NCI-H128 (cell line): Measurements from ENCODE around the gene TRAPPC5.

Experiments used
- DNase-seq: peaks from one replicate; lab custom pipeline; 2025; ENCODE audit not compliant: unreplicated experiment; lab: John Stamatoyannopoulos, UW

The TRAPPC5 gene

DNA sequence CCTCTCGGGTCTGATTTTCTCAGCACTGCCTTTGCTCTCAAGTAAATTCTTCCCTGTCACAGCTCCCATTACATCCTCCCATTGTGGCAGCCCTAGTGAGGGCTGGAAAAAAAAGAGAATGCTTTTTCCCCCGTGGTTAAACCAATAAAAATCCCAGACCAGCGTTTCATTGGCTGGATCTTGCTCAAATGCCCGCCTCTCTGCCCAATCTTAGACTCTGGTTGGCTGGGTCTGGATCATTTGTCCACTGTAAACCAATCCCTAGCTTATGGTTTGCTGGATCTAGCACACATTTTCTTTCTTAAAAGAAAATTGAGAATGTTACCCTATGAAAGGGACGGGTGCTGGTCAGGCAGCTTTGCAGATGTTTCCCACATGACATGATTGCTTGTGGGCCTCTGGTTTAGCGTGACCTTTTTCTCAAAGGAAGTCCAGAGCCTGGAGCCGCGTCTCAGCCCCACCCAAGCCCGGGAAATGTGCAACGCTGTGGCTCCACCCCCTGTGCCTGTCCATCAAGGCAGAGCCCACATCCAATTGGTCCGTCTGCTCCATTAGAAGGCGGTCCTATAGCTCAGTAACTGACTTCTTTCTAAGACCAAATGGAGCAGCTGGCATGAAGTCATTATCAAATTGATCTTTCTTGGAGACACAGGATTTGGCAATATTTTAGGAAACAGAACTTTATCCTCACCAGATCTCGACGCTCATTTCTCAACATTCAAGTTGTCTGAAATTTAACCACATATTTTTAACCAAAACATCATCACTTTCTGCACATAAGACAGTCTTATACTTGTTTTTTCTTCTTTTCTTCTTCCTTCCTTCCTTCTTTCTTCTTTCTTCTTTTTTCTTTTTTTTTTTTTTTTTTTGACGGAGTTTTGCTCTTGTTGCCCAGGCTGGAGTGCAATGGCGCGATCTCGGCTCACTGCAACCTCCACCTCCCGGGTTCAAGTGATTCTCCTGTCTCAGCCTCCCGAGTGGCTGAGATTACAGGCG lies 6.3 kb upstream of the TRAPPC5 start:
- DNase-seq, result no peak

DNA sequence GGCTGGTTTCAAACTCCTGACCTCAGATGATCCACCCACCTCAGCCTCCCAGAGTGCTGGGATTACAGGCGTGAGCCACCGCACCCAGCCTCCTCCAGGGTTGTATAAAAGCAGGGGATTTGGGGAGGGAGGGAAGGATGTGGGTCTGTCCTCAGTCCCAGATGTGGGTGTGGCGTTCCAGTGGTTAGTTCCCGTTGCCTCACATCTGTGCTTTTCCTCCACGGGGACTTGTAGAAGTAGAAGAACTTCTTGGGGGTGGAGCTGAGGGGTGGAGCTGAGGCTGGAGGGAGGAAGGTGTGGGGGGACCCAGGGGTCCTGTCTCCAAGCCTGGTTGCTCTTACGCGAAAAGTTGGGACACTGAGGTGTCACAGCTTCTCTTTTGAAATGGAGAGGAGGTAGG lies 4.3 kb upstream of the TRAPPC5 start:
- DNase-seq, result no peak

DNA sequence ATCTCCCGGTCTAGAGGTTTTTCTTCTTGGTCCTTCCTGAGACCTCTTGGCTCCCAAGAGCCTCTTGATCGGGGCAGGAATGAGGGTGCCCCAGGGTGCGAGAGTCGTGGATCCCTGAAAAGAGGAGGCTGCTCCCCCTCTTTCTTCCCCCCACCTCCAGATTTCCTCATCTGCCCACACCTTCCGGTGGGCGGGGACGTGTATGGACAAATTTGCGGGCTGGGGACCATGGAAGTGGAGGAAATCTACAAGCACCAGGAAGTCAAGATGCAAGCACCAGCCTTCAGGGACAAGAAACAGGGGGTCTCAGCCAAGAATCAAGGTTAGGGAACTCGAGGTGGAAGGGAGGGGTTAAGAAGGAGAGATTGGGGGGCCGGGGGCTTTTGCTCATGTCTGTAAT lies 3.8 kb upstream of the TRAPPC5 start, which contains the start of gene MCEMP1:
Gene MCEMP1 (plus strand): TSS at position 237 of the 400 bp plus-strand sequence. CDS start 31 bp downstream, at position 268.
- DNase-seq, result no peak

DNA sequence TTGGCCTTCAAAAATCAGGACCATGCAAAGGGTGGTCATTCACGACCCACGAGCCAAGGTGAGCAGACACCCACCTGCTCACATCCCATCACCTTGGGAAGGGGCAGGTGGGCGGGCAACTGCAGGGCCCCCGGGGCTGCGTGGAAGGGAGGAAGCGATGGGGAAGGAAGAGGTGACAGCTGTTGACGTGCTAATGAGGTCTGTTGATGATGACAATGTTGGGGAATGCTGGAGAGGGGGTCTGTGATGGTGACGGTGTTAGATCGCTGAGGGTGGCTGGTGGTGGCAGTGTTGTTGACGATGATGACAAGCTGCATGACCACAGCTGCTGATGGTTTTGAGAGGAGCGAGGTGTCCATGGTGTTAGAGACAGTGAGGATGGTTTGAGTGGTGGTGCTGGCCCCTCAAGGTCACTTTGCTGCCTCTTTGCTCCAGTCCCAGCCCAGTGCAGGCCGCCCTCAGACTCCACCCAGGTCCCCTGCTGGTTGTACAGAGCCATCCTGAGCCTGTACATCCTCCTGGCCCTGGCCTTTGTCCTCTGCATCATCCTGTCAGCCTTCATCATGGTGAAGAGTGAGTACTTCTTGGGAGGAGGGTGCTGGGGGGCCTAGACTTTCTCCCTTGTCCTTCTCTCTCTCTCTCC lies 2.8 kb upstream of the TRAPPC5 start:
- no peak for DNase-seq

DNA sequence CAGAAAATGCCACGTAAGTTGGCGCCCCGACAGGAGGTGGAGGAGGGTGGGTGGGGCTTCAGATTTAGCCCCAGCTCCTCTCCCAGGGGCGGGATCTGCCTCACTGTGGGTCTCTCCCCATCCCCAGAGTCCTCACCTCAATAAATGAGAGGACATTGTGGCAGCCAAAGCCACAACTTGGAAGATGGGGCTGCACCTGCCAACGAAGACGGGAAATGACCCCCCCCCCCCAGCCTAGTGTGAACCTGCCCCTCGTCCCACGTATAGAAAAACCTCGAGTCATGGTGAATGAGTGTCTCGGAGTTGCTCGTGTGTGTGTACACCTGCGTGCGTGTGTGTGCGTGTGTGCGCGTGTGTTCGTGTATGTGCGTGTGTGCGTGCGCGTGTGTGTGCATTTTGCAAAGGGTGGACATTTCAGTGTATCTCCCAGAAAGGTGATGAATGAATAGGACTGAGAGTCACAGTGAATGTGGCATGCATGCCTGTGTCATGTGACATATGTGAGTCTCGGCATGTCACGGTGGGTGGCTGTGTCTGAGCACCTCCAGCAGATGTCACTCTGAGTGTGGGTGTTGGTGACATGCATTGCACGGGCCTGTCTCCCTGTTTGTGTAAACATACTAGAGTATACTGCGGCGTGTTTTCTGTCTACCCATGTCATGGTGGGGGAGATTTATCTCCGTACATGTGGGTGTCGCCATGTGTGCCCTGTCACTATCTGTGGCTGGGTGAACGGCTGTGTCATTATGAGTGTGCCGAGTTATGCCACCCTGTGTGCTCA lies 1.5 kb upstream of the TRAPPC5 start:
- no peak for DNase-seq

DNA sequence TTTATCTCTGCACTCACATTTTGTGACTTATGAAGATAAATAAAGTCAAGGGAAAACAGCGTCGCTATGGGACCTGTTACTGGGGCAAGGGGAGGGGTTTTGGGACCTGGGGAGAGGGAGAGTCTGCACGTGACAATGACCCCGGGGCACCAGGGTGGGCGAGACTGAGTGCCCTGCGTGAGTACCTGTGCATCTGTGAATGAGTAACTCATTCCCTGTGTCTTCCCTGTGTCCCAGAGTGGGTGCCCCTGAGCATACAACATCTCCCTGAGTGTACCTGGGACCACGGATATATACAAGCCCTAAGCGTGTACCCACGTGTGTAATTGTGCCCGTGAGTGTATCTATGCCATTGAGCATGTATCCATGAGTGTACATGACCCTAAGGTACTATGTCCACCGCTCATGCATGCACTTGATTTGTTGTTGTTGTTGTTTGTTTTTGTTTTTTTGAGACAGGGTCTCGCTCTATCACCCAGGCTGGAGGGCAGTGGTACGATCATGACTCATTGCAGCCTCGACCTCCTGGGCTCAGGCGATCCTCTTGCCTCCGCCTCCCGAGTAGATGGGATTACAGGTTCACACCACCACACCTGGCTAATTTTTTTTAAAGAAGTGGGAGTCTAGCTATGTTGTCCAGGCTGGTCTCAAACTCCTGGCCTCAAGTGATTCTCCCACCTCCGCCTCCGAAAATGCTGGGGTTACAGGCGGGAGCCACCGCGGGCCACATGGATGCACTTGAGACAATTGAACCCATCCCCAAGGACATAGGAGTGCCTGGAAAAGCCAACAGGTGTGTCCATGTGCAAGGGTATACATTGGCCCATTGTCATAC lies 645 bp upstream of the TRAPPC5 start:
- no peak for DNase-seq

DNA sequence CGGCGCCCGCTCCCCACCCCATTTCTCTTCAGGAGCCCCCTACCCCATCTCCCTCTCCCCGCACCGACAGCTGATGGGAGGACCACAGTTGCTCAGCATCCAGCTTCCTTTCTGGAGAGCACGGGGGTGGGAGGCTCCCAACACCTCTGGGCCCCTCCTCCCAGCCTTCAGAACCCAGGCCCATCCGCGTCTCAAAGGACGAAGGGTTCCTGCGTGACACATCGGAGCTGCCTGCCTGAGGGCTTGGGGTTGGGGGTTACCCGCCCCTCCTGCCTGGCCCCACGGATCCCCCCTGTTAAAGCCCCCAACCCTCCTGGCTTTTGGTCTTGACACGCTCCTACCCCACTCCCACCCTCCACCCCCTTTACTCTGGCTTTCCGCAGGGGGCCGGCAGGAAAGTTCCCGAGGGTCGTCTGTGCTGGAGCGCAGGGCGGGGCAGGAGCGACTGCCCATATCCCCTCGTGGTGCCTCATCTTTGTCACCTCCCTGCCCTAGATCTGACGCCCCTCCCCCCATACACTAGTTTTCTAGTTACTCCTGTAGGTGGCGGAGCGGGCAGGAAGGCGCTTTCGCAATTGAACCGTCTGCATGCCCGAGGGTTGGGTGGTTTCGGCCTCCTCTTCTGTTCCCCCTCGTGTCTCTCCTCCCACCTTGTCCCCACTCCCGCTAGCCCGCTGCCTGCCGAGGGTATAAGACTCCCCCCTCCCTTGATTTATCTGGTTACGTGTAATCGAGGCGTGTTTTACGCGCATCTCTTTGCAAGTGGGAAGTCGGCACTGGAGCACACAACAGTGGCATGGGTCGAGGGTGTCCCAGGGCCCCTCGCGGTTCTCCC lies 924 bp downstream of the TRAPPC5 start:
- no peak for DNase-seq

DNA sequence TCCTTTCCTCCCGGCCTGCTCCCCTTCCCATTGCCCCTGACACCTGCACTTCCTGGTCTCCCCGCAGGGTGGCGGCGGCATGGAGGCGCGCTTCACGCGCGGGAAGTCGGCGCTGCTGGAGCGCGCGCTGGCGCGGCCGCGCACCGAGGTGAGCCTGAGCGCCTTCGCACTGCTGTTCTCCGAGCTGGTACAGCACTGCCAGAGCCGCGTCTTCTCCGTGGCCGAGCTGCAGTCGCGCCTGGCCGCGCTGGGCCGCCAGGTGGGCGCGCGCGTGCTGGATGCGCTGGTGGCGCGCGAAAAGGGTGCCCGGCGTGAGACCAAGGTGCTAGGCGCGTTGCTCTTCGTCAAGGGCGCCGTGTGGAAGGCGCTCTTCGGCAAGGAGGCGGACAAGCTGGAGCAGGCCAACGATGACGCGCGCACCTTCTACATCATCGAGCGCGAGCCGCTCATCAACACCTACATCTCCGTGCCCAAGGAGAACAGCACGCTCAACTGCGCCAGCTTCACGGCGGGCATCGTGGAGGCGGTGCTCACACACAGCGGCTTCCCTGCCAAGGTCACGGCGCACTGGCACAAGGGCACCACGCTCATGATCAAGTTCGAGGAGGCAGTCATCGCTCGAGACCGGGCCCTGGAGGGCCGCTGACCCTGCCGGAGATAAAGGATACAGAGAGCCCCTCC lies 1.7 kb downstream of the TRAPPC5 start:
- no peak for DNase-seq

DNA sequence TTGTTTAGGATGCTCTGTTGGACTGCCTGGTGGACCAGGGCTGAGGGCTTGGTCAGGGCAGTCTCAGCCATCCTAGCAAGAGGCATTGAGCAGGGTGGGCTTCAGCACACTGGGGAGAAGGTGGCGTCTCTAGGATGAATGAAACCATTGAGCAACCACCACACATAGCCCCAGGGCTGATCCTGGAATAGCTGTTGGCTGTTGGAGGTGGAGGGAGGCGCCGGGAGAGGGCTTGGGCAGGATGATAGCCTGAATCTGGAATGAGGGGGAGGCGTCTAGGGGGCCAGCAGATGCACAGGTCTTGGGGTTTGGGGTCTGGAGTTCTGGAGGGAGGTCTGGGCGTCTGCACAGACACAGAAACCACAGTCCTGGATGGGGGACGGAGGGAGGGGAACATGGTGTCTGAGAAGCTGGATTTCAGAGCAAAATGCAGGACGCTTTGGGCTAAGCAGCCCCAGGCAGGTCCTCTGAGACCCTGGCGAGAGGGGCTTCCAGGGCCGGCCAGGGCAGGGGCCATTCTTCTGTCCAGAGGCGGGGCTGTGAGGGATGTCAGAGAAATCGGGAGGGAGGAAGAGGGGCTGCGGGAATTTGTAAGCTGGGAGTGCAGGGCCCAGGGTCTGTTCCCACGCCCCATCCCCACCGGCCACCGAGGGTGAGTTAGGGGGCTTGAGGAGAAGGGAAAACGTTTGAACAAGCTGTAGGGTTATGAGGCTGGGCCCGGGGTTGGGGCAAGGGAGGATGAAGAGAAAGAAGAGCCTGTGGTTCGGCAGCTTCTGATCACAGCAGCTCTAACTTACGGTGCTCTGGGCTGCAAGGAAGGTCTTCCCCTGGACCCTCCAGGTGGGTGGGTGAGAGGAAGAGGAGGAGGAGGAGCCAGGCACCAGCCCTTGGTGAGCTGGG lies 5.2 kb downstream of the TRAPPC5 start:
- DNase-seq, result no peak

DNA sequence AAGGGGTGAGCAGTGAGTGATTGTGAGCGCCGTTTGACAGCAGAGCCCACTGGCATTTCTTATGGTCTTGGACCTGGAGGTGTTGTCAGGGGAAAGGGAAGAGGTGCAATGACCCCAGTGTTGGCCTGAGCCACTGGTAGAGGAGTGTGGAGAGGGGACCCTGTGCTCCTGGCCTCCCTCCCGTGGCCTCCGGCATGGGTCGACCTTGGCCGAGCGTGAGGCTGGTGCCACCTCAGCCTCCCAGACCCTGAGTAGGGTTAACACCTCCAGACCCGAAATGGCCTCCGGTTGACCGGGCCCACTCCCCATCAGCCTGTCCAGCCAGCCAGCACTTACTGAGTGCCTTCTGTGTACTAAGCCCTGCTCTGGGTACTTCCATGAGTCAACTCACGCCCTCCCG lies 6.5 kb downstream of the TRAPPC5 start:
- DNase-seq, result no peak

DNA sequence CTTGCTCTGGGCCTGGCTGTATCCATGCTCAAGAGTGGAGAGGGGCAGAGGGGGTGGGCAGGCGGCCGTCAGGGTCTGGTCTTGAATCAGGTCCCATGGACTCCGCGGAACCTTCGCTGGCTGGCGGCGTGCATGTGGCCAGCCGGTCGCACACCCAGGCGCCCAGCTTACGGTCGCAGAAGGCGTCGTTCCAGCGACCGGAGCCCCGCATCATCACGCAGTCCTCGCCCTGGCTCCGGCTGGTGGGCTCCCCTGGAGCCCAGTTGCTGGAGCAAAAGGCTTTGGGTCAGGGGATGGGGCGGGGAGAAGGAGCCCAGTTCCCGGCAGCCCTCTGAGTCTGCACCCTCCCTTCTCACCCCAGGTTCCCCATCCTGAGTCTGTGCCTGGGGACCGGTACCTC lies 8.5 kb downstream of the TRAPPC5 start:
- no peak for DNase-seq

DNA sequence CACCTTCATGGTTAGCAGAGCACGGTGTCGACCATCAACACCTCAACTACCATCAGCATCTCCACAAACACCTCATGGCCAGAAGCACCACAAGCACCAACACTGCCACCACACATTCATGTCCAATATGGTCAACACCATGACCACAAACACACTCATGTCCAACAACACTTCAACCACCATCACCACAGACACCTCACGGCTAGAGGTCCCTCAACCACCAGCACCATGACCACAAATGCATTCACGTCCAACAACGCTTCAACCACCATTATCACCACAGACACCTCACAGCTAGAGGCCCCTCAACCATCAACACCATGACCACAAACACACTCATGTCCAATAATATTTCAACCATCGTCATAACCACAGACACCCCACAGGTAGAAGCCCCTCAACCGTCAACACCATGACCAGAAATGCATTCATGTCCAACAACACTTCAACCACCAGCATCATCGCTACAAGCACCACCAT lies 10.2 kb downstream of the TRAPPC5 start:
- DNase-seq, result no peak

DNA sequence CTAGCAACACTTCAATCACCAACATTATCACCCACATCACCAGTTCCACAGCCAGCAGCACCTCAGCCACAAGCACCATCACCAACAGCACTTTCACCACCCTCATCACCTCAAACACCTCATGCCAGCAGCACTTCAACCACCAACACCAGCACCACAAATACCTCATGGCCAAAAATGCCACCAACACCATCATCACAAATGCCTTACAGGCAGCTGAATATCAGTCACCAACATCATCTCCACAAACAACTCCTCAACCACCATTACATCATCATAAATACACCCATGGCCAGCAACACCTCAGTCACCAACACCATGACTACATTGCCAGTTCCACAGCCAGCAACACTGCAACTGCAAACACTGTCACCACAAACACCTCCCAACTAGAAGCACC lies 10.9 kb downstream of the TRAPPC5 start:
- no peak for DNase-seq

DNA sequence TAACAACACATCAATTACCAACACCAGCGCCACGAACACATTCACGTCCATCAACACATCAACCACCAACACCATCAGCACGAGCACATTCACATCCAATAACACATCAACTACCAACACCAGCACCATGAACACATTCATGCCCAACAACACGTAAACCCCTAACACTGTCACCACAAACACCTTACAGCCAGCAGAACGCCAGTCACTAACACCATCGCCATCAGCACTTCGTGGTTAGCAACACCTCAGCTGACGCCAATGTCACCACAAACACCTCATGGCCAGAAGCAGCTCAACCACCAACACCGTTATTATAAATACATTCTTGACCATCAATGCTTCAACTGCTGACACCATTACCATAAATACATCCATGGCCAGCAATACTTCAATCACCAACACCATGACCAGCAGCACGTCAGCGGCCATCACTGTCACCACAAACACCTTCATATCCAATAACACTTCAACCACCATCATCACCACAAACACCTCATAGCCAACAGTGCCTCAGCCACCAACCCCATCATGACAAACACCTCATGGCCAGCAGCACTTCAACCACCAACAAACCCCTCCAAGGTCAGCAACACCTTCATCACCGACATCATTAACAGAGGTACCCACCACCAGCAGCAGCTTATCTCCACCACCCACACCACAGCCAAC lies 11.9 kb downstream of the TRAPPC5 start:
- no peak for DNase-seq

DNA sequence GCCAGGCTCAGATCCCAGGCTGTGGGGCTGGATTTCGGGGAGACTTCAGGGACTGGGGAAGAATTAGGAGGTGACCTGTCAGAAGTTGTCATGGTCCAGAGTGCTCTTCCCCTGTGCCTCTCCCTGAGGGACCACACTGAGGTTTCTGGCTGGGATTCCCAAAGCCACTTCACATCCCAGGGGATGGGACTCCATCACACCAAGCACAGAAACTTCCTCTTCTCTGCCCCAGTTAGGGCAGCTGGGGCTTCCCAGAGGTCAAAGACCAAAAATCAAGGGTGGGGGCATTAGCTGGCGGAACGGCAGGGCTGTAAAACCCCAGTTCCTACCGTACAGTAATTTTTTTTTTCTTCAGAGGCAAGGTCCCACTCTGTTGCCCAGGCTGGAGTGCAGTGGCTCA lies 13.9 kb downstream of the TRAPPC5 start:
- no peak for DNase-seq

DNA sequence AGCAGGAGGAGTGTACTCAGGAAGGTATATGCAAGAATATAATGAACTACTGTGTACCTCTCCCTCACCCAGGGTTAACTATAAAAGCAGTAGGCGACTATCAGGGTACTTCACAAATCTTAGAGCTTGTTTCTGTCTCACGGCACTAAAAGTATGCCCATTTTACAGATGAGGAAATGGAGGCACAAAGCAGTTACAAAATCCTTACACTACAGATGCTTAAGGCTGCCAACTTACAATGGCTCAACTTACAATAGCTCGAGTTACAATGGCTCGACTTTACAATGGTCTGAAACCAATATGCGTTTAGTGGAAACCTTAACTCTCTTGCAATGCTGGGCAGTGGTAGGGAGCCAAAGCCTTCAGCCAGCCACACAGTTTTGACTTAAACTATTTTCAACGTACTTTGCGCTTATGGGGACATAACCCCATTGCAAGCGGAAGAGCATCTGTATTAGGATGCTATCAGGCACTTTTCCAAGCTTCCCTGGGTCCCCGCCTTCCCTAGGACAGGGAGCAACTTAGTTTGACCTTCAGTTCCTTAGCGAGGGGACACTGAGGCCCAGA lies 17.2 kb downstream of the TRAPPC5 start:
- no peak for DNase-seq

DNA sequence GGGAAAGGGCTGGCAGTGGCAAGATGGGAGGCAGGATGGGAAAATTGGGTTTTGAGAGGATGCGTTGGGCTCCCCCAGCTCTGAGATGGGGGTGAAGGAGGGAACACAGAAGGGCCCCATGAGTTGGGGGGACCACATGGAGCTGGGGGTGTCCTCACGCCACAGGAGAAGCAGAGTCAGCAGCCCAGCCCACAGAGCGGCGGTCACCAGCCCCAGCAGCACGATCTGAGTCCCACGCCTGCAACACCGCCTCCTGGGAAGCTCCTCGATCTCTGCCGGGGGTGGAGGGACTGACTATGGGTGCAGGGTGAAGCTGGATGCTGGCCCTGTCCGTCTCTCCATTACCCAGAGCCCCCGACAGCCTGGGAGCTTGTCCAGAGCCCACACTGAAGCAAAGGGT lies 17.9 kb downstream of the TRAPPC5 start:
- DNase-seq, result no peak
